GM19240 (cell line): ENCODE data around the gene PLEKHM1.
"Not testable (repeated sequence)": the region's sequence is repeated elsewhere in the genome, so short reads cannot be mapped to it uniquely, and the experiment has no call there.

ENCODE experiments used
- DNase-seq: peaks from one replicate; pipeline ENCODE4 v3.0.0; 2011; ENCODE audit warnings: low spot score; ENCODE audit not compliant: insufficient read length

PLEKHM1 gene

GRCh38 chr17:45490615-45491433 lies at the start of gene PLEKHM1:
Gene PLEKHM1, minus strand, starts transcription at chr17:45490721. Its CDS starts 8,237 bp downstream, at chr17:45482484.
- DNase-seq = peak; percentile 66

GRCh38 chr17:45538168-45538567 lies 47.6 kb upstream of the PLEKHM1 start:
- not testable (repeated sequence) for DNase-seq

DNA sequence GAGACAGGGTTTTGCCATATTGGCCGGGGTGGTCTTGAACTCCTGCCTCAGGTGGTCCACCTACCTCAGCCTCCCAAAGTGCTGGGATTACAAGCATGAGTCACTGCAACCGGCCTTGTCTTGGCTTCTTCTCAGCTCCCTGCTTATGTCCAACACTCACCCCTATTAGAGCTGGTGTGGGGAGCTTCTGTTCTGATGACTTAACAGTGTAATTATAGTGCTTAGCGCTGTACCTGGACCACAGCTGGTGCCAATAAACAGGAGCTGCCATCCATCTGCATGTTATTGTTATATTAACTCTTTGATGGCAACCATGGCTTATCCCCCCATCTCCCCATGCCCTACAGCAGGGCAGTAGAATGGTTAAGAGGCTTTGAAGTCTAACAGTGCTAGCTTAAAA lies 15.6 kb upstream of the PLEKHM1 start:
- not testable (repeated sequence) for DNase-seq

GRCh38 chr17:45505183-45505582 lies 14.7 kb upstream of the PLEKHM1 start:
- DNase-seq = not testable (repeated sequence)

DNA sequence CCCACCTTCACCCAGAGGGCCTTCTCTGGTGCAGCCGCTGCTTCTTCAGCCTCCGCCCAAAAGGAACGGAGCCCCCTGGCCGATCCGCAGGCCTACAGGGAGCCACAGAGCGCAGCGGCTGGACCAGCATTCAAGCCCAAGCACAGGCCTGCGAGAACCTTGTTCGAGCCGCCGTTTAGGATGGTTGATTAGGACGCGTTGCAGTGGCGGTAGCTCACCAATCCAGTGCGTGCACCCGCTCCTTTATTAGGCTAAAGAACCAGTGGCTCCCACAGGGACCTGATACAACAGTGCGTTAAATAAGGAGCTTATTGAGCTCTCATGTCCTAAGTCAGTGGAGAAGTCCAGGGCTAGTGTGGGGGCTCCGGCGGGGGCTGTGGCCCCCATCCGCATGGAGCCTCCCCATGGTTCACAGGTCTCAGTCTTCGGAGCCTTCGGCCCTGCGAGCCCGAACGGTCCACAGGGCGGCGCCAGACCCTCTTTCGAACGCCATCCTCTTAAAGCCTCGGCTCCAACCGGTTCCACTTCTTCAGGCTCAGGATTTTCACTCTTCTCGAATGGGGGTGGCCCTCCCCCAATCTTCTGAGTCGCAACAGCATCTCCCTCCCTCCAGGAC lies 10.7 kb upstream of the PLEKHM1 start:
- DNase-seq = not testable (repeated sequence)

- DNase-seq = not testable (repeated sequence)
Measured at GRCh38 chr17:45500478-45500877, 10.0 kb upstream of the PLEKHM1 start.

DNA sequence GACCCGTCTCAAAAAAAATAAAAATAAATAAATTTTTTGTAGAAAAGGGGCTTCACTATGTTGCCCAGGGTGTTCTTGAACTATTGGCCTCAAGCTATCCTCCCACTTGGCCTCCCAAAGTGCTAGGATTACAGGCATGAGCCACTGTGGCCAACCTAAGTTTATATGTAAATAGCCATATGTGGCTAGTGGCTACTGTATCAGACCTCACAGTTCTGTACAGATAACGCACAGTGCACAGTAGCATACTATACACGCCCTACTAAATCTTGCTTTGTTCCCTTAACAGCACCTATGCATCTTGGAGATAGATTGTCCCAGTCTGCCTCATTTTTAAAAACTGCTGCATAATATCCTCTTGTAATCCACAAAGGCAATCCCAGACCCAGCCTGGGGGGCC lies 8.7 kb upstream of the PLEKHM1 start:
- not testable (repeated sequence) for DNase-seq

DNA sequence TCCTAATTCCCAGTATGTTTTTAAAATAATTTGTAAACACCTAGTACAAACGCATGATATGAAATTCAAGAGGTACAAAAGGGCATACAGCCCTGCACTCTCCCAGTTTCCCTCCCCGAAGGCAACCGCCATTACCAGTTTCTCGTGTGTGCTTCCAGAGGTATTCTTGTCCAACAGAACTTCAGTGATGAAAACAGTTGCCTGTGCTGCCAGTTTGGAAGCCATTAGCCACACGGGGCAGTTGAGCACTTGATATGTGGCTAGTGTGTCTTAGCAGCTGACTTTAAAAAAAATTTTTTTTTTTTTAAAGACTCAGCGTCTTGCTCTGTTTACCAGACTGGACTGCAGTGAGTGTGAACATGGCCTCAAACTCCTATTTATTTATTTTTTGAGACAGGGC lies 7.9 kb upstream of the PLEKHM1 start:
- DNase-seq = not testable (repeated sequence)

DNA sequence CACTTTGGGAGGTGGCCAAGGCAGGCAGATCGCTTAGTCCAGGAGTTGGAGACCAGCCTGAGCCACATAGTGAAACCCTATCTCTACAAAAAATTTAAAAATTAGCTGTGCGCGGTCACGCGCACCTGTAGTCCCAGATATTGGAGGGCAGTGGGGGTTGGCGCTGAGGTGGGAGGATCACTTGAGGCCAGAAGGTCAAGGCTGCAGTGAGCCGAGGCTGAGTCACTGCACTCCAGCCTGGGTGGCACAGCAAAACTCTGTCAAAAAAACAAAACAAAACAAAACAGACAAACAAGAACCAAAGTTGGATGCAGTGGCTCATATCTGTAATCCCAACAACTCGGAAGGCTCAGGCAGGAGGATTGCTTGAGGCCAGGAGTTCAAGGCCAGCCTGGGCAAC lies 6.9 kb upstream of the PLEKHM1 start:
- DNase-seq = not testable (repeated sequence)

- not testable (repeated sequence) for DNase-seq
Measured at GRCh38 chr17:45496507-45496906, 6.0 kb upstream of the PLEKHM1 start.

DNA sequence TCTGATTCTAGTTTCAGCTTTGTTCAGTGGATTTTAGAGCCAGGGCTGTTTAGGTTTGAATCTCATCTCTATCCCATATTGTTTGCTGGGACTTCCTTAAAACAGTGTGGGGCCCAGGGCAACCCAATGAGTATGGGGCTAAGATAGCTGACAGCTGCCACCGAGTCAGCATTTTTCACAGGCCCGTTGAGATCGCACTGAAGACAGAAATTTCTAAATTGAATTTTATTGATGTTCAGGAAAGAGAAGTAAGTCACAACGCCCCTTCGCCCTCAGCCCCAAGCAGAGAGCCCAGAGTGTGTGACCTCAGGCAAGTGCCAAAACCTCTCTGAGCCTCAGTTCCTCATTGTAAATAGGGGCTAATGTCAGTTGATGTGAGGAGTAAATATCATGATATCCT lies 4.0 kb upstream of the PLEKHM1 start:
- DNase-seq = not testable (repeated sequence)

- not testable (repeated sequence) for DNase-seq
Measured at GRCh38 chr17:45492156-45492555, 1.6 kb upstream of the PLEKHM1 start.

GRCh38 chr17:45490198-45490597 lies 323 bp downstream of the PLEKHM1 start:
- DNase-seq = not testable (repeated sequence)

DNA sequence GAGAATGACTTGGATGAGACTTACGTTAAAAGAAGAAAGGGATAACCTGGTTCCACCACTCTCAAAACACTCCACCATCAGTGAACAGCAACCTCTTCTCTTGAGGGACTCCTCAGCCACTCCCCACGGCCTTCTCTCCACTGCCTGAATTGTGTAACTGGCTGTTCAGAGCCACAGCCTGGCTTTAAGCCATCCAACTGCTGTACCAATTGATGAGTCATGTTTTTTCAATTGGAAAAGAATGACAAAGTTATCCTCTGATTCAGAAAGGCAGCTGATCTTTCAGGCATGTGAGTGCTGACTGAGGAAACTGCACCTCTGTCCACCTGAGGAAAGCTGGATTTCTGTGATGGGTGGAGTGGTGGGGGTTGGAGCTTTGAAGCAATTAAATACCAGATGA lies 2.8 kb downstream of the PLEKHM1 start:
- DNase-seq = not testable (repeated sequence)

DNA sequence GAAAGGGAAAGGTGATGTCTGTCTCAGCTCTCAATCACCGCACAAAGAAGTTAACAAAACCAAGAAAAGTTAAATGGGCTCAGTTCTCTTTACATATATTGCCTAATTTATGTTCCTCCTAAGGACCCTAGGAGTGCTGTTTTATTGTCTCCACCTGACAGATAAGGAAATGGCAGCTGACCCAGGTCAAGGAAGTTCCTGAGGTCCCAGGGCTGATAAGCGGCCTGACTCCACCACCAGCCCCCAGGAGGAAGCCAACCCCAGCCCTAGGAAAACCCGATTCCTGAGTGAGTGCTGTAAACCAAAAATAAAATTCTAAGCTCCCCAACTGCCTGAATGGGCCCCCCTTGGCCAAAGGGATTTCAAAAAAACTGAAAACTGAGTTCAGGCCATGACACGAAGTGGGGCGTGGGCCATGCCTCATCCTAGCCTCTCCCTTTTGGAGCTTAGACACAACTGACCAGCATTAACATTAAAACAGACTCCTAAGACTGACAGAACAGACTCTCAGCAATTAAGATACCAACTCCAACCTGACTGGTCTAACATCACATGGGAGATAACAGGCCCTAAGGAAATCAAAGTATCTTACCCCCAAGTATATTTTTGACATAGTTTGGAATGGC lies 6.8 kb downstream of the PLEKHM1 start:
- not testable (repeated sequence) for DNase-seq

DNA sequence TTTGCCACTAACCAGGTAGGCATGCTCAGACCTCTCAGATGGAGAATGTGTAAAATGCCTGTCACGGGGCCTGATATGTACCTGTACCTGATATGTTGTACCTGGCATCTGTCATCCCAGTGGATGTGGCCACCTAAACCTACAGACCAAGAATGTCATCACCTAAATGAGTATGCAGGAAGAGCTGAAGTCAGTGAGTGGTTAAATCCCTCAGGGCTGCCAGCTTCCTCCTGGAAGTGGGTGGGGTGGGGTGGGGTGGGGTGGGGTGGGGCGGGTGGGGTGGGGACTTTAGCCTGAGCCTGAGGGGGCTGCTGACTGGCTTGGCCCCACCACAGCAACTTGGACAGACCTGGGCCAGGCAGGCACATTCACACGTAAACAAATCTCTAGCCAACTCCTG lies 7.3 kb downstream of the PLEKHM1 start:
- DNase-seq = not testable (repeated sequence)

- not testable (repeated sequence) for DNase-seq
Measured at GRCh38 chr17:45482317-45482716, 8.2 kb downstream of the PLEKHM1 start.

DNA sequence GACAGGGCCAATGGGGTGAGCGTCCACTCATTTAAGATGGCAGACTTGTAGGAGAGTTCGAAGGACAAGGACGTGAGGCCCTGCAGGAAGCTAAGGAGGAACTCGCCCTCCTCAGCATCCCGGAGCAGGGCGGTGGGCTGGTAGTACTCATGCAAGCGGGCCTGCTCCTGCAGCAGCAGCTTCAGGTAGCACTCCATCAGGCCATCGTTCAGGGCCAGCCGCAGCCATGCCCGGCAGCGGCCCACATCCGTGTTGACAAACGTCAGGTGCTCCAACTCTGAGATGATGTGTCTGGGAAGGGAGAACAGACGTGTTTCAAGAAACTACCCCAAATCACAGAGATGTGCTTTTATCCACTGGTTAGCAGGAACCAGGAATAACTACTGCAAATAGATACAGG lies 15.1 kb downstream of the PLEKHM1 start:
- DNase-seq = not testable (repeated sequence)

- not testable (repeated sequence) for DNase-seq
Measured at GRCh38 chr17:45472249-45472648, 18.3 kb downstream of the PLEKHM1 start.

- DNase-seq = not testable (repeated sequence)
Measured at GRCh38 chr17:45469204-45469563, 21.3 kb downstream of the PLEKHM1 start.

GRCh38 chr17:45468293-45469203 lies 22.0 kb downstream of the PLEKHM1 start:
- DNase-seq = not testable (repeated sequence)
